Stimulated activated CD4-positive, alpha-beta T cell treated with anti-CD3 and anti-CD28 coated beads, Interleukin-1b, Interleukin-23, amount 100 ng/mL, for 1 hour (primary cell): ENCODE measurements around the gene TBXA2R.
"Not testable (repeated sequence)": the region's sequence is repeated elsewhere in the genome, so short reads cannot be mapped to it uniquely, and the experiment has no call there.

Experiments
- DNase-seq, 2 donors: peaks; one replicate each; pipeline ENCODE4 v3.0.0-alpha.2; 2020; ENCODE audit warnings: low read depth in 2 of 2

Gene TBXA2R

DNA sequence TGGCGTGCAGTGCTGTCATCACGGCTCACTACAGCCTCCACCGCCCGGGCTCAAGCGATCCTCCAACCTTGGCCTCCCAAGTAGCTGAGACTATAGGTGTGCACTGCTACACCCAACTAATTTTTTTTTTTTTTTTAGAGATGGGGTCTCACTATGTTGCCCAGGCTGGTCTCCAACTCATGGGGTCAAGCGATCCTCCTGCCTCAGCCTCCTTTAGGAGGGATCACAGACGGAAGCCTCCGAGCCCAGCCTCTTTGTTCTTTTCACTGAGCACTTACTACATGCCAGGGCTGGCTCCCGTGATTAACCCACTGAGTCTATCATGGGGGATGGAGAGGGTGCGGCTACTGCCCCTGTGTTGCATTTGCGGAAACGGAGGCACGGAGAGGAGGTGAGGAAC, 32.8 kb upstream of the TBXA2R start:
- DNase-seq: no peak

GRCh38 chr19:3638208-3639193, 31.8 kb upstream of the TBXA2R start:
- no peak for DNase-seq

- no peak for DNase-seq
These were observed 30.9 kb upstream of the TBXA2R start for GRCh38 chr19:3637621-3638020.

DNA sequence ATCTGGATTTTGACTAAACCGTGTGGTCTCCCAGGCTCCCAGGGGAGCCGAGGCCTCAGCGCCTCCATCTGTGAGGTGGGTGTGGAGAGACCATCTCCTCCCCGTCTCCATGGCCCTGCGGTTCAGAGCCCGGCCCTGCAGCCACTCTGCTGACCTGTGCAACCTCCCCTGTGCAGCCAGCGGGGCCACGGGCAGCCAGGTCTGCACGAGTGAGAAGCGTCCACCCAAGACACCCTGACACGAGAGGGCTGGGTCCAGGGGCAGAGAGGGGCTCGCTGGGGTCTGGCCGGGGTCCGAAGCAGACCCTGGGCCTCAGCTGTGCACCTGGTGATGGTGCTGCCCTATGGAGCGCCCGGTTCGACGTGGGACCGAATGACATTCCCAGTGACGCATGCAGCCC, 30.3 kb upstream of the TBXA2R start:
- no peak for DNase-seq

DNA sequence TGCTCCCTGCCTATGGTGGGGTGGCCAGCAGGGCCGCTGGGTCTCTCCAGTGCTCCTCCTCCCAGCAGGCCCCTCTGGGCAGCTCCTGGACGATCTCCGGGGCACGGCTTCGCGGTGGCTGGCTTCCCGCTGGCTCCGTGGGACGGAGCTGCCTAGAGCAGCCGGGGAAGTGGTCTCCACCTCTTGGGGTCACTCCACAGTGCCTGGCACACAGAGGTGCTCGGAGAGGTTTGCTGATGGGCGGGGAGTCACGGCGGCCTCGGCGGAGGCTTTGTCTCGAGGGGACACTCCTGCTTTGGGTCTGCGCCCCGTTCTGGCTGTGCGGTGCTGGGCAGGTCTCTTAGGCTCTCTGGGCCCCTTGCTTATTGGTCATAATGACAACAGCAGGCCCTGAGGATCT, 29.8 kb upstream of the TBXA2R start:
- DNase-seq: no peak

DNA sequence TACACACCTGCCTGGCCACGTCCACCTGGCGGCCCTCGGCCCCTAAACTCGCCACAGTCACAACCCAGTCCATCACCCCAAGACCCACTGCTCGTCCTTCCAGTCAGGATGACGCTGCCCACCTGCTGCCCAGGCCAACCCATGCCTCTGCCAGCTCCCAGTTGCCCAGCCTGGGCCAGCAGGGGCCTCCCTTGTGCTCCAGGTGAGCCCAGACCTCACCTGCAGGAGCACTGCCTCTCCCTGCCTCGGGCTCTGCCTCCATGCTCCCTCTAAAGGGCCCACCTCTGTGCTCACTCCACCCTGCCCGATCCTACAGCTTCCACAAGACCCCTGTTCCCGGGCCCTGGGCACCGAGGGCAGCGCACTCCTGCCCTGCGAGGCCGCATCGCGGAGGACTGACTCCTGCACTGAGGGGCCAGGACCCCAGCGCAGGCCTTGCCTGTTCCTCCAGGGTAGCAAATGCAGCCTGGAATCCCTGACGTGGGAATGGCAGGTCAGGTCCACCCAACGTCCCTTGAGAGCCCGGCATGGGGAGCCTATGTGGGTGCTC, 27.9 kb upstream of the TBXA2R start:
- DNase-seq: no peak

DNA sequence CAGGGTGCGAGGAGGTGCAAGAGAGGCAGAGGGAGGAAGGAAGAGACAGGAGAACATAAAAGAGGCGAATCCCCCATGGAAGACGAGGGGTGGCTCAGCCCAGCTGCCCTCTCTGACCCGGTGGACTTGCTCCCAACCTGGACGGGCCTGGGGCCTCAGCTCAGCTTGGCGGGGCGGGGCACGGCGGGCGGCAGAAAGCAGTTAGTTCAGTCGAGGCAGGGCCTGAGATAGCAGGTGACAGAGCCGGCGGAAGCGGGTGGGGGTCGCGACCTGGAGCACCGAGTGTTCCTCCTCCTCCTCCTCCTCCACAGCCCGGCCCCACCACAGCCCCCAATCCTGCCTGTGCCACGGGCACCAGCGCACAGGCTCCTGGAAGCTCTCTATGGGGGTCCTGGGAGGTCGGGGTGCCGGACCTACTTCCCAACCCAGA, 26.9 kb upstream of the TBXA2R start:
- no peak for DNase-seq

- DNase-seq: no peak
These were observed 26.3 kb upstream of the TBXA2R start for GRCh38 chr19:3632739-3633558.

GRCh38 chr19:3632098-3632497, 25.4 kb upstream of the TBXA2R start:
- no peak for DNase-seq

- no peak for DNase-seq
These were observed 24.6 kb upstream of the TBXA2R start for GRCh38 chr19:3631053-3631861.

GRCh38 chr19:3628766-3629165, 22.1 kb upstream of the TBXA2R start:
- not testable (repeated sequence) for DNase-seq

- no peak for DNase-seq
These were observed 20.7 kb upstream of the TBXA2R start for GRCh38 chr19:3627351-3627723.

- peak; percentile 97 to 98 for DNase-seq
These were observed 20.0 kb upstream of the TBXA2R start, which contains the start of gene CACTIN for GRCh38 chr19:3626473-3627350. Gene CACTIN, minus strand, starts transcription at chr19:3626790. Its CDS starts 28 bp downstream, at chr19:3626762.

DNA sequence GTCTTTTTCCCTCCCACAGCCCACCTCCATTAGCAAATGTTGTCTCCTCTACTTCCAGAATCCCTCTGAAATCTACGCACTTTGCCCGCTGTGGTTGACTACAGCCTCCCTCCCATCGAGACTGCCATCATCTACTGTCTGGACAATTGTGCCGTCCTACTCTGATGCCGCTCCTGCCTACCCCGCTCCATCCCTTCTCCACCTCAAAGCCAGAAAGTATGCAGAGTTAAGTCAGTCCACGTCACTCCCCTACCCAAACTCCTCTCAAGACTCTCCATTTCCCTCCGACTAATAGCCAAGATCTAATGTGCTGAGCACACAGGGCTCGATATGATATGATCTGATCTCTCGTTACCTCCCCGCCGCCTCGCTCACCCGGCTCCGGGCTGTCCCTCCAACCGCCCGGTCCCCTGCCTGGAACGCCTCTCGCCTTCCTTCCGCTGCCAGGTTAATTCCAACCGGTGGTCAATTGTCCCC, 19.4 kb upstream of the TBXA2R start:
- DNase-seq: no peak

- DNase-seq: no peak
These were observed 17.0 kb upstream of the TBXA2R start for GRCh38 chr19:3623716-3624115.

GRCh38 chr19:3622224-3622623, 15.5 kb upstream of the TBXA2R start:
- DNase-seq: no peak

GRCh38 chr19:3621689-3622088, 15.0 kb upstream of the TBXA2R start:
- no peak for DNase-seq

- no peak for DNase-seq
These were observed 14.3 kb upstream of the TBXA2R start for GRCh38 chr19:3620817-3621547.

GRCh38 chr19:3620145-3620816, 13.6 kb upstream of the TBXA2R start:
- DNase-seq: no peak
